GM06990 (cell line): ENCODE data around the gene TGDS.
"Not testable (repeated sequence)": the region's sequence is repeated elsewhere in the genome, so short reads cannot be mapped to it uniquely, and the experiment has no call there.

Experiments
- DNase-seq: peaks from one replicate; pipeline ENCODE4 v3.0.0-alpha.2; 2011; ENCODE audit not compliant: insufficient read length; ENCODE audit errors: extremely low read depth
- H3K27me3 ChIP-seq: replicated peaks from 2 replicates; pipeline ENCODE4 v1.6.0; 2011; ENCODE audit warnings: low read length; ENCODE audit not compliant: control insufficient read depth, insufficient read depth
- H3K36me3 ChIP-seq: 2 replicates; pipeline ENCODE4 v1.5.1; 2011; ENCODE audit warnings: low read length; ENCODE audit not compliant: control insufficient read depth, insufficient read depth
- H3K4me3 ChIP-seq: replicated peaks from 2 replicates; pipeline ENCODE4 v1.5.1; 2011; ENCODE audit warnings: low read depth, mild to moderate bottlenecking, control low read depth, low read length
- CTCF ChIP-seq: IDR thresholded peaks from 2 replicates; pipeline ENCODE4 v1.5.1; 2011; ENCODE audit warnings: low read length, control low read depth, mild to moderate bottlenecking, inconsistent platforms; ENCODE audit not compliant: insufficient read depth, poor library complexity, severe bottlenecking

The TGDS gene

GRCh38 chr13:94595950-94596574, at the start of gene TGDS:
Gene TGDS (minus strand): TSS chr13:94596152. CDS start chr13:94596136, 16 bp downstream.
- H3K36me3 ChIP-seq, result no peaks in the 10 kb centered on the region
- peak; percentile 97 for DNase-seq
- no peak for TF ChIP-seq CTCF
- no peaks in the 10 kb centered on the region for H3K27me3 ChIP-seq
- H3K4me3 ChIP-seq, result peak within 1 kb of the TSS; percentile 98

GRCh38 chr13:94641409-94641941, 45.5 kb upstream of the TGDS start:
- DNase-seq, result no peak
- no peak for TF ChIP-seq CTCF
- Histone ChIP-seq H3K4me3 (no peak overlapping the region), H3K27me3 (no peaks in the 10 kb centered on the region), H3K36me3 (no peaks in the 10 kb centered on the region)

GRCh38 chr13:94640721-94641120, 44.8 kb upstream of the TGDS start:
- DNase-seq, result no peak
- no peak for TF ChIP-seq CTCF
- no peak overlapping the region for H3K4me3 ChIP-seq
- no peaks in the 10 kb centered on the region for H3K27me3 ChIP-seq
- no peaks in the 10 kb centered on the region for H3K36me3 ChIP-seq

- H3K36me3 ChIP-seq, H3K4me3 ChIP-seq, H3K27me3 ChIP-seq, DNase-seq: not testable (repeated sequence)
These were observed 41.7 kb upstream of the TGDS start for GRCh38 chr13:94637677-94638076.

- Histone ChIP-seq H3K4me3 (no peak overlapping the region), H3K36me3 (no peaks in the 10 kb centered on the region), H3K27me3 (no peaks in the 10 kb centered on the region)
- DNase-seq, result no peak
- TF ChIP-seq CTCF, result no peak
These were observed 41.1 kb upstream of the TGDS start for GRCh38 chr13:94636942-94637578.

GRCh38 chr13:94636096-94636495, 40.1 kb upstream of the TGDS start:
- not testable (repeated sequence) for H3K36me3 ChIP-seq, H3K4me3 ChIP-seq, H3K27me3 ChIP-seq, DNase-seq
